HG03135 (cell line): Measurements from ENCODE around the gene CAPN2.
A peak's percentile ranks its signal among the peaks of the same experiment; 100 is the strongest.
"Not testable (repeated sequence)": the region's sequence is repeated elsewhere in the genome, so short reads cannot be mapped to it uniquely, and the experiment has no call there.

Experiments used
- ATAC-seq: cut with Tn5 transposase; IDR thresholded peaks from one replicate; pipeline ENCODE4 v1.9.1; 2021; ENCODE audit warnings: mild to moderate bottlenecking, moderate library complexity; ENCODE audit not compliant: unreplicated experiment

Gene CAPN2

DNA sequence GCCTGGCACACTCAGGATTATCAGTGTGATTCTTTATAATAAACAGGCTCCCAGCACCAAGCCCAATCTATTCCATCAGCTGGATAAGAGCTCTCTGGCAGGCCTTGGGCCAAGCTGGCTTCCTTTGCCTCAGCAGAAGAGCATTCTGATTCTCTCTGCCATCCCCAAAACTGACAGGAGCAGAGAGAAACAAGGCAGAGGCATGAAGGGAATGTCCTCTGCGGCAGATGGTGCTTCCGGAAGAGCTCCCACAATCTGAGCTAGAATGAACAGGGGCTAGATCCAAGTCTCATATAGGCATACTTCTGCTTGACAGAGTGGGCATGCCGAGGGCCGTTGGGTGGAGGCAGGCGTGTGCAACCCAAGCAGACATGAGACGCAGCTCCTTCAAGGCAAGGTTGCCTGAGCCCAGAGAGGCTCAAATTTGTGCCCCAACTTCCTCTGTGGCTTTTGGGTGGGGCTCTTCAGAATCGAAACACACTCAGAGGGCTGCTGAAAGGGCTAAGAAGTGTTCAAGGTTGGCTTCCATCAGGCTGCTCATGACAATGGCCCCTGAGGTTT is 4.0 kb downstream of the CAPN2 start:
- ATAC-seq = no peak

GRCh38 chr1:223717123-223717522 is 4.8 kb downstream of the CAPN2 start:
- no peak for ATAC-seq

GRCh38 chr1:223717695-223718363 is 5.5 kb downstream of the CAPN2 start:
- no peak for ATAC-seq

DNA sequence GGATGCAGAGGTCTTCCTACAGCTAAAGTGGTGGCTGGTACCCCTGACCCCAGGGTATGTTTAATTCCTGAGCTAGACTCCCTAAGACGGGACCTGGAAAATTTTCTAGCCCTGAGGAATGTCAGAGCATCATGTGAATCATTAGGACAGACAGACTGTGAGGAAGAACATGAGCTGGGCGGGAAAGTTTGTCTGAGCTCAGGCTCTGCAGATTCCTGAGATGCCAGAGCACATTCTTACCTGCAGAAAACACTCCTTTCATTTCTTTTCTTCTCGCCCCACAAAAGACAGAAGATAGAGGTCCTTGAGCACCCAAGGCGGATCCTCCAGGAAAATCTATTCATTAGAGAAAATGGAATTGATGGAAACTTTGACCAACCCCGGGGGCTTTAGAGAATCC is 6.5 kb downstream of the CAPN2 start:
- ATAC-seq = no peak

DNA sequence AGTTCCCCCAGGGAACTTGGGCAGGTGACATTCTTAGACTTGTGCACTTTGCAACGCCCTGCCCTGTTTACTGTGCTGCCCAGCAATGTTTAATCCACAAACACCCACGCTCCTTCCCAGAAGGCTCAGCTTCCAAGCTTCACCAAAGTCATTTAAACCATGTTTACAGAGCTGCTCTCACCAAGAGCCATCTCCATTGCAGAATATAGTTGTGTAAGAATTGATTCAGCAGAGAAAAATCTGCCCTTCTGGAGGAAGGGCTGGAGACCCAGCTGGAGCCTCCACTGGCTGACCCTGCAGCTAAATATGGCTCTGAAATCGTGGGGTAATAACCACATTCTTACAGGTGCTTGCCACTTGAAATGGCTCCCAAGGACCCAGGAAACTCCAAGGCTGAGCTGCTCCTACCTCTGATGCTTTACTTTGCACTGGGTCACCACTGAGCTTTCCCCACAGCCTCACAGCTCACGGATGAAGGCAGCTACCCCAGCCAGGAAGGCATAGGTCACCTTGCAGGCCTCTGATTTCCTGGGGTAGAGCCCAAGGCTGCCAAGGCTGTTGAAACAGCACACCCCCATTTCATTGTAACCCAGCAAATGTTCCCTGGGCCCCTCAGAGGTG is 8.7 kb downstream of the CAPN2 start:
- ATAC-seq = no peak

DNA sequence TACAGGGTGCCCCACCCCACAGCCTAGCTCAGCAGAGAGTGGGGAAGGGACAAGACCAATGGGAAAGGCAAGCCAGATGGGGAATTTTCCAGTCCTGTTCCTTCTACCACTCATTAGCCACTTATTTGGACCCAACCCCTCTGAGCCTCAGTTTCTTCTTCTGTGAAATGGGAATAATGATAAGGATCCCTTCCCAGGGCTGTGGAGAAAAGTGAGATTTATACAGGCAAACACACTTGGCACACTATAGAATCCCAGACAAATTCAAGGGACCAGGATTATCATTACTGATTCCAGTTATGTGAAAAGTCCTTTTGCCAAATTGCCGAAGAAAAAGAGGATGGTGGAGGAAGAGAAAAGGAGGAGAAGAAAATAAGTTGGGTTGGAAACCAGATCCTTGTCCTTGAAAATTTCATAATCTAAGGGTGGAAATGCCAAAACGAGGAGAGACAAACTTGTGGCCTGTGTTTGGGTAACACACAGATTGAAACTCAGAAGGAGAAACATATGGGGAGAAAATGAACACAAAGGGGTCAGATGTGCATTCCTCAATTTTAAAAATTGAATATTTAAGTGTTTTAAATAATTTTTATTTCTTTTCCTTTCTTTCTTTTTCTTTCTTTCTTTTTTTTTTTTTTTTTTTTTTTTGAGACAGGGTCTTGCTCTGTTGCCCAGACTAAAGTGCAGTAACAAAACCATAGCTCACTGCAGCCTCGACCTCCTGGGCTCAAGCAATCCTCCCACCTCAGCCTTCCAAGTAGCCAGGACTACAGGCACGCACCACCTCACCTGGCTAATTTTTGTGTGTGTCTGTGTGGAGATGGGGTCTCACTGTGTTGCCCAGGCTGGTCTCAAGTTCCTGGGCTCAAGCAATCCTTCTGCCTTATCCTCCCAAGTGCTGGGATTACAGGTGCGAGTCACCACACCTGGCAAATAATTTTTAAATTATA is 9.6 kb downstream of the CAPN2 start:
- ATAC-seq = no peak

- ATAC-seq = no peak
Measured at GRCh38 chr1:223723351-223723904, 11.1 kb downstream of the CAPN2 start.

DNA sequence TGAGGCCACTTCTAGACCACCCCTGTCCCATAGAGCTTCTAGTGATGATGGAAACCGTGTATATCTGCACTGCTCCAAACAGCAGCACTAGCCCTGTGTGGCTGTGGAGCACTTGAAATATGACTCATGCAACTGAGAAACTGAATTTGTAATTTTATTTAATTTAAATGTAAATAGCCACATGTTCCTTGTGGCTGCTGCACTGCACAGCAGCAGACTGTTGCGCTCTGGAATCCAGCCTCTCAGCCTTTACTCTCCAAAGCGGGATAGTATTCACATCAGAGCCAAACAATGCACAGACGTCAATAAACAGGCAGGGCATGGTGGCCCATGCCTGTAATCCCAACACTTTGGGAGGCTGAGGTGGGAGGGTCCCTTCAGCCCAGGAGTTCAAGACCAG is 12.0 kb downstream of the CAPN2 start:
- no peak for ATAC-seq

DNA sequence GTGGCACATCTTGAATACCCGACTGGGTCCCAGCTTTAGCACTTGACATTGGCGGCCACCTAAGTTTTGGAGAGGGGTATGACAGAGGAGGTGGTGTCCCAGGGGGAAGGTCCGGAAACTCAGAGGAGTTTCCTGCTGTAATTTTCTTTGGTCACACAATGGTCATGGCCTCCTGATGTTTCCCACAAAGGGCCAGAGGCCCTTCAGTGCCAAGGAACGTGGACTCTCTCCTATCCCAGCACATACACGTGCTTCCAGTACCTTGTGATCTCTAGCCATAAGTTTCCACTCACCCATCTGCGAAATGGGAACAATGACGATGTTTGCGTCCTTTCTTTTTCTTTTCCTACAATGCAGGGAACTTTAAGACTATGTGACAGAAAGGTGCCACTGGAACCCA is 13.2 kb downstream of the CAPN2 start:
- ATAC-seq = no peak

- peak; percentile 93 for ATAC-seq
Measured at GRCh38 chr1:223726380-223727001, 14.2 kb downstream of the CAPN2 start.

- no peak for ATAC-seq
Measured at GRCh38 chr1:223727541-223727940, 15.2 kb downstream of the CAPN2 start.

- ATAC-seq = no peak
Measured at GRCh38 chr1:223729906-223730305, 17.6 kb downstream of the CAPN2 start.

- no peak for ATAC-seq
Measured at GRCh38 chr1:223730479-223731132, 18.3 kb downstream of the CAPN2 start.

DNA sequence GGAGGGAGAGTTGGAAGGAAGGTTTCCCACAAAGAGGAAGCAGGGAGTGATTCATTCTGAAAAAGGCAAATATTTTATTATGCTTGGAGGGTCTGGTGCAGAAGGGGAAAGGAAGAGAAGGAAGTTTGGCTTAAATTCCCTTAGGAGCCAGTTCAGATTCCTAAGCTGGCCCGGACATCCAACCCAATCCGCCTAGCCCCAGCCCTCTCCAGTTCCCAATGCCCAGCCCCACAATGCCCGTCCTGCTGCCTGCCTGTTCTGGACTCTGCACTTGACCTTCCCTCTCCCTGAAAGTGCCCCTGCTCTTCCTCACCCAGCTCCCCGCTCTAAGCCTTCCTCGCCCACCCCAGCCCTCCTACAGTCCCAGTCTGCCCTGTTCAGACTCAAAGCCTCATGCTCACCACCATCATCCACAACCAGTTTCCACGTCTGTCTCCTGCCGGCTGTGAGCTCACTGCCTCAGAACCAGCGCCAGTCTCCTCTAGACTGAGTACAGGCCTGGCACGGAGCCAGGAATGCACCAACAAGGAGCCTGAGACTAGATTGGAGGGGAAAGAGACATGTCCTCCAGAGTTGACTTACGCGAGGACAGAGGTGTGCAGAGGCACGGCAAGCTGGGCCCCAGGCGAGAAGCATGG is 18.9 kb downstream of the CAPN2 start:
- no peak for ATAC-seq

GRCh38 chr1:223732993-223733798 is 20.9 kb downstream of the CAPN2 start:
- ATAC-seq = no peak

DNA sequence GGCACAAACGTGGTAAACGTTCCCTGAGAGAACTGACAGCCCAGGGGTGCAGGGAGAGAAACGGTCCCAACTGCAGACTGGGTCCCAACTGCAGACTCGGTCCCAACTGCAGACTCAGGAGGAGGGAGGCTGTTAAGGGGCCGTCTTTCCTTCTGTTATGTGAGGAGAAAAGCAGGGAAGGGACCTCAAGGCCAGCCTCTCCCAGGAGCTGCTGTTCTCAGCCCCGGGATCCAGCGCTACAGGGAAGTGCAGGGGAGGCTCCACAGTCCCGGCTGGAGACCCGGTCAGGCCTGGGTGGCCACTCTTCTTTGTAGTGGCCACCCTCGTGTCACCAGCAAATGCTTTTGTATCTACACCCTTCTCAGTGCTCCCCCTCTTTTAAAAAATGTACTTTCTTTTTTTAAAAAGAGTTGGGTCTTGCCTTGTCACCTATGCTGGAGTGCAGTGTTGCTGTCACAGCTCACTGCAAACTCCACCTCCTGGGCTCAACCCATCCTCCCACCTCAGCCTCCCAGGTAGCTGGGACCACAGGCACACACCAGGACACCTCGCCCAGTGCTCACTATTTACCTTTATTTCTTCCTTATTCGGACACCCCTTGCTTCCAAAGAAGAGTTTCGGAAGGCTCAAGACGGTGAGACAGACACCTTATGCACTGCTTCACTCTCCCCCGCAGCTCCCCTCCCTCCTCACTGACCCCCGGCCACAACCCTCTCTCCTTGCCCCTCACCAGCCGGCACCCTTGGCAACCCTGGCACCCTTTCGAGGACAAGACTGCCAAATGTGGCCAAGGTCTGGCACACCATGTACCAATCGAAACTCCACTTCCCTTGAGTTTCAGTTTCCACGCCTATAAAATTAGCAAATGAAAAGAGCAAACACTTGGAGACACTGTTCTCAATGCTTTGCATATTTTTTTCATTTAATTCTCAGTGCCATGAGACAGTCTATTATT is 21.8 kb downstream of the CAPN2 start:
- ATAC-seq = no peak

- not testable (repeated sequence) for ATAC-seq
Measured at GRCh38 chr1:223736638-223737037, 24.3 kb downstream of the CAPN2 start.

DNA sequence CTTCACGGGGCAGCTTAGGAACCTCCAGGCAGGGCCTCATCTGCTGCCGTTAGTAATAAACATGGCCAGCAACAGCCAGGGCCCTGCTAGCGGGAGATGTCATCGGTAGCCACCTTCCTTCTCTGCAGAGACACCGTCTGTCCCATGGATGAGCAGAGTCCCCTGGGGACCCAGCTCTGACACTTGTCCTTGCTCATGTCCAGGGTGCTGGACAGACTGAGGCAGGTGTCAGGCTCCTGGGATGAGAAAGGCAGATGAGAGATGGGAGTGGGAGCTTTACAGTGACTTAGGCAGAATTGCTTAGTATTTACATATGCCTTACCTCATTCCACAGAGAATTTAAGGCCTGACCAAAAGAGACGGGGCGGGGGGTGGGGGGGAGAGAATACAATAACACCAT is 25.0 kb downstream of the CAPN2 start:
- no peak for ATAC-seq
